Breast epithelium (tissue), 3 donors: ENCODE measurements around the gene HOTAIR.

Source experiments
- CTCF ChIP-seq, 3 donors: fragments of 450-650 bp; IDR thresholded peaks; one replicate each; pipeline ENCODE4 v1.5.1; 2016 to 2017; ENCODE audit warnings: antibody characterized with exemption in 3 of 3, mild to moderate bottlenecking in 3 of 3, moderate library complexity in 3 of 3
- POLR2A ChIP-seq: fragments of 450-650 bp; IDR thresholded peaks from one replicate; pipeline ENCODE4 v1.6.1; 2016; ENCODE audit warnings: antibody characterized with exemption, mild to moderate bottlenecking, moderate library complexity

- TF ChIP-seq CTCF (IDR thresholded peaks at IDR 0.05) (no peak), POLR2A (no peak)
These were observed 46.0 kb upstream of the HOTAIR start for GRCh38 chr12:54020591-54021405.
